ENCODE measurements around the gene MYH11. TPM values are rescaled to one million over a fixed set of nuclear protein-coding genes. Genes with fewer than 3 reads are reported as not detected.

The MYH11 gene
- total and polyA plus RNA-seq, 10 of the 15 experiments (the other 5 are each of a cell fraction or from before 2014, with no cell fraction given) = 0.01 to 1.9 (median 0.13) TPM; not detected in 1

DNA sequence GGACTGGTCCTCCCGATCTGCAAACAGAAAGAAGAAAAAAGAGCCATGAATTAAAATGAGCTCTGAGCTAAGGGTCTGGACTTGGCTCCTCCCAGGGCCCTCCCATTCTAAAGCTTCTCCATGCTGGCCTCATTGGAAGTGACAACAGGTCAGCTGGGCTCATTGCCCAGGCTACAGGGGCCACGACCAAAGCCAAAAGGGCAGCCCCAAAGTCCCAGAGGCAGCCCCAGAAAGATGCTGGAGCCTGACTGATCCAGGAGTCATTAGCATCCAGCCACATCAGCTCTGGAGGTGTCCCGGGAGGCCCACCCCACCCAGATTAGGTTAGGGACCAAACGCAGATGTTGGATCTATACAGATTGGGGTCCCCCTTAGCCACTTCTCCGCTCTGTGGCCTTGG is 58.2 kb downstream of the MYH11 start (continued):
- no peak for TF ChIP-seq SUZ12 (IDR thresholded peaks at IDR 0.05; ENCODE audit: unreplicated experiment)
- TF ChIP-seq, protein P1, sequence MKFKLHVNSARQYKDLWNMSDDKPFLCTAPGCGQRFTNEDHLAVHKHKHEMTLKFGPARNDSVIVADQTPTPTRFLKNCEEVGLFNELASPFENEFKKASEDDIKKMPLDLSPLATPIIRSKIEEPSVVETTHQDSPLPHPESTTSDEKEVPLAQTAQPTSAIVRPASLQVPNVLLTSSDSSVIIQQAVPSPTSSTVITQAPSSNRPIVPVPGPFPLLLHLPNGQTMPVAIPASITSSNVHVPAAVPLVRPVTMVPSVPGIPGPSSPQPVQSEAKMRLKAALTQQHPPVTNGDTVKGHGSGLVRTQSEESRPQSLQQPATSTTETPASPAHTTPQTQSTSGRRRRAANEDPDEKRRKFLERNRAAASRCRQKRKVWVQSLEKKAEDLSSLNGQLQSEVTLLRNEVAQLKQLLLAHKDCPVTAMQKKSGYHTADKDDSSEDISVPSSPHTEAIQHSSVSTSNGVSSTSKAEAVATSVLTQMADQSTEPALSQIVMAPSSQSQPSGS (IDR thresholded peaks at IDR 0.05; ENCODE audit: low read length) = no peak
- TF ChIP-seq, protein P2, sequence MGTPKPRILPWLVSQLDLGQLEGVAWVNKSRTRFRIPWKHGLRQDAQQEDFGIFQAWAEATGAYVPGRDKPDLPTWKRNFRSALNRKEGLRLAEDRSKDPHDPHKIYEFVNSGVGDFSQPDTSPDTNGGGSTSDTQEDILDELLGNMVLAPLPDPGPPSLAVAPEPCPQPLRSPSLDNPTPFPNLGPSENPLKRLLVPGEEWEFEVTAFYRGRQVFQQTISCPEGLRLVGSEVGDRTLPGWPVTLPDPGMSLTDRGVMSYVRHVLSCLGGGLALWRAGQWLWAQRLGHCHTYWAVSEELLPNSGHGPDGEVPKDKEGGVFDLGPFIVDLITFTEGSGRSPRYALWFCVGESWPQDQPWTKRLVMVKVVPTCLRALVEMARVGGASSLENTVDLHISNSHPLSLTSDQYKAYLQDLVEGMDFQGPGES (IDR thresholded peaks at IDR 0.05) = no peak
- no peak for TF ChIP-seq BMI1 (IDR thresholded peaks at IDR 0.05; ENCODE audit: borderline replicate concordance)
- TF ChIP-seq EP300 (IDR thresholded peaks at IDR 0.05; ENCODE audit: borderline replicate concordance in 1 of 2, control insufficient read depth in 1 of 2, low read depth in 2 of 2, low read length in 2 of 2) = no peak
- no peak for TF ChIP-seq TAF1 (IDR thresholded peaks at IDR 0.05; ENCODE audit: borderline replicate concordance, low read depth, low read length)
- no peak for TF ChIP-seq RAD21 (IDR thresholded peaks at IDR 0.05; ENCODE audit: insufficient read depth, low read depth, low read length)
- TF ChIP-seq ZNF384 (IDR thresholded peaks at IDR 0.05; ENCODE audit: borderline replicate concordance, low read depth, low read length) = no peak
- TF ChIP-seq NR2C1 (IDR thresholded peaks at IDR 0.05) = no peak
- no peak for TF ChIP-seq STAT3 (IDR thresholded peaks at IDR 0.05; ENCODE audit: low read depth, low read length)

DNA sequence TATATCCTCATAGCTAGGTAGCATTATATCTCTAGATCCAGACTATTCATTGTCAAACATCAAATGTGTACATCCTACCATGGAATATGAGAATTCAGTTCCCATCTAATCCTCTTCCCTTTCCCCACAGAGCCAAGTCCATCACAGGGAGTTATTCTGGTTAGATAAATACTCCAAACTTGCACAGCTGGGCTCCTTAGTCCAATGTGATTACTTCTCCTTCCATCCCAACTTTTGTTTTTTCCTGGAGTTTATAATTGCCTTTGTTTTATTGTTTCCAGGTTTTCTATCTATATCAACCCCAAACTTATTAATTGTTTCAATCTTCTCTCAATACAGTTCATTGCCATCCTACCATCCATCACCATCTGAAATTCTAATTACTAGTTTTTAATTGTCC is 59.9 kb downstream of the MYH11 start:
- H4K20me1 ChIP-seq (ENCODE audit: control insufficient read depth, insufficient read depth) = no peaks in the 10 kb centered on the region
- ChIA-PET RAD21 (ENCODE audit: unreplicated experiment) (no interaction called here), POLR2A (no interaction called here), CTCF (interaction anchor here (1.2 kb wide), 2 partner anchors 9 to 26 kb away, joined by 3 read pairs; no protein-coding TSS in a partner anchor), SMC1A (ENCODE audit: uncharacterized antibody, unreplicated experiment) (interaction anchor here (1.0 kb wide), 1 partner anchor 14 kb away, joined by 5 read pairs; no protein-coding TSS in a partner anchor)
- DNase-seq (ENCODE audit: low read depth, low spot score) (no peak), FAIRE-seq (no peak), ATAC-seq (no peak)
- H3K79me2 ChIP-seq (ENCODE audit: control insufficient read depth, insufficient read depth, low read length) = no peaks in the 10 kb centered on the region
- H2AFZ ChIP-seq (ENCODE audit: control insufficient read depth, low read depth, low read length) = no peak overlapping the region
- no peaks in the 10 kb centered on the region for H3K27me3 ChIP-seq (replicated peaks in 1 of 2; ENCODE audit: control insufficient read depth in 2 of 2, insufficient read depth in 2 of 2, low read length in 1 of 2)
- no peak overlapping the region for H3K4me2 ChIP-seq (ENCODE audit: control insufficient read depth, insufficient read depth)
- H3K9me3 ChIP-seq (replicated peaks; ENCODE audit: control insufficient read depth, insufficient read depth, low read length) = no peaks in the 10 kb centered on the region; the same call in 2 of the 3 replicates
- intact Hi-C loops (cut with micrococcal nuclease; ENCODE audit: unreplicated experiment) (no loop called here), in situ Hi-C loops (cut with MboI) (no loop called here)
- BruUV-seq (replicated peaks) = no TSS peak
- H3K27ac ChIP-seq (ENCODE audit: control insufficient read depth, insufficient read depth) = no peak overlapping the region
- no peaks in the 10 kb centered on the region for H3K36me3 ChIP-seq (ENCODE audit: control insufficient read depth in 2 of 2, insufficient read depth in 2 of 2, low read length in 1 of 2)
- no peak overlapping the region for H3K9ac ChIP-seq (ENCODE audit: control insufficient read depth, insufficient read depth, low read length)
- H3K4me3 ChIP-seq = no peak overlapping the region
- no peaks in the 10 kb centered on the region for H3K4me1 ChIP-seq (ENCODE audit: control insufficient read depth, insufficient read depth, low read length)
- TF ChIP-seq, protein P3, sequence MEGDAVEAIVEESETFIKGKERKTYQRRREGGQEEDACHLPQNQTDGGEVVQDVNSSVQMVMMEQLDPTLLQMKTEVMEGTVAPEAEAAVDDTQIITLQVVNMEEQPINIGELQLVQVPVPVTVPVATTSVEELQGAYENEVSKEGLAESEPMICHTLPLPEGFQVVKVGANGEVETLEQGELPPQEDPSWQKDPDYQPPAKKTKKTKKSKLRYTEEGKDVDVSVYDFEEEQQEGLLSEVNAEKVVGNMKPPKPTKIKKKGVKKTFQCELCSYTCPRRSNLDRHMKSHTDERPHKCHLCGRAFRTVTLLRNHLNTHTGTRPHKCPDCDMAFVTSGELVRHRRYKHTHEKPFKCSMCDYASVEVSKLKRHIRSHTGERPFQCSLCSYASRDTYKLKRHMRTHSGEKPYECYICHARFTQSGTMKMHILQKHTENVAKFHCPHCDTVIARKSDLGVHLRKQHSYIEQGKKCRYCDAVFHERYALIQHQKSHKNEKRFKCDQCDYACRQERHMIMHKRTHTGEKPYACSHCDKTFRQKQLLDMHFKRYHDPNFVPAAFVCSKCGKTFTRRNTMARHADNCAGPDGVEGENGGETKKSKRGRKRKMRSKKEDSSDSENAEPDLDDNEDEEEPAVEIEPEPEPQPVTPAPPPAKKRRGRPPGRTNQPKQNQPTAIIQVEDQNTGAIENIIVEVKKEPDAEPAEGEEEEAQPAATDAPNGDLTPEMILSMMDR (IDR thresholded peaks at IDR 0.05 in 2 of 3, conservative IDR thresholded peaks at IDR 0.05 in 1 of 3; ENCODE audit: control insufficient read depth in 2 of 3, extremely low read depth in 1 of 3, insufficient read depth in 1 of 3, low read depth in 3 of 3, low read length in 3 of 3) = no peak
- TF ChIP-seq BMI1 (IDR thresholded peaks at IDR 0.05; ENCODE audit: borderline replicate concordance) = no peak
- TF ChIP-seq NR2F1 (conservative IDR thresholded peaks at IDR 0.05) = no peak
- TF ChIP-seq, protein P4, sequence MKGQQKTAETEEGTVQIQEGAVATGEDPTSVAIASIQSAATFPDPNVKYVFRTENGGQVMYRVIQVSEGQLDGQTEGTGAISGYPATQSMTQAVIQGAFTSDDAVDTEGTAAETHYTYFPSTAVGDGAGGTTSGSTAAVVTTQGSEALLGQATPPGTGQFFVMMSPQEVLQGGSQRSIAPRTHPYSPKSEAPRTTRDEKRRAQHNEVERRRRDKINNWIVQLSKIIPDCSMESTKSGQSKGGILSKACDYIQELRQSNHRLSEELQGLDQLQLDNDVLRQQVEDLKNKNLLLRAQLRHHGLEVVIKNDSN (IDR thresholded peaks at IDR 0.05; ENCODE audit: borderline replicate concordance, extremely low read length, insufficient read depth, low read depth, low read length) = no peak
- TF ChIP-seq, protein P5, sequence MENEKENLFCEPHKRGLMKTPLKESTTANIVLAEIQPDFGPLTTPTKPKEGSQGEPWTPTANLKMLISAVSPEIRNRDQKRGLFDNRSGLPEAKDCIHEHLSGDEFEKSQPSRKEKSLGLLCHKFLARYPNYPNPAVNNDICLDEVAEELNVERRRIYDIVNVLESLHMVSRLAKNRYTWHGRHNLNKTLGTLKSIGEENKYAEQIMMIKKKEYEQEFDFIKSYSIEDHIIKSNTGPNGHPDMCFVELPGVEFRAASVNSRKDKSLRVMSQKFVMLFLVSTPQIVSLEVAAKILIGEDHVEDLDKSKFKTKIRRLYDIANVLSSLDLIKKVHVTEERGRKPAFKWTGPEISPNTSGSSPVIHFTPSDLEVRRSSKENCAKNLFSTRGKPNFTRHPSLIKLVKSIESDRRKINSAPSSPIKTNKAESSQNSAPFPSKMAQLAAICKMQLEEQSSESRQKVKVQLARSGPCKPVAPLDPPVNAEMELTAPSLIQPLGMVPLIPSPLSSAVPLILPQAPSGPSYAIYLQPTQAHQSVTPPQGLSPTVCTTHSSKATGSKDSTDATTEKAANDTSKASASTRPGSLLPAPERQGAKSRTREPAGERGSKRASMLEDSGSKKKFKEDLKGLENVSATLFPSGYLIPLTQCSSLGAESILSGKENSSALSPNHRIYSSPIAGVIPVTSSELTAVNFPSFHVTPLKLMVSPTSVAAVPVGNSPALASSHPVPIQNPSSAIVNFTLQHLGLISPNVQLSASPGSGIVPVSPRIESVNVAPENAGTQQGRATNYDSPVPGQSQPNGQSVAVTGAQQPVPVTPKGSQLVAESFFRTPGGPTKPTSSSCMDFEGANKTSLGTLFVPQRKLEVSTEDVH (IDR thresholded peaks at IDR 0.05; ENCODE audit: low read depth, partially characterized antibody) = no peak
